Measurements from ENCODE around the gene PRIMA1. TPM values are rescaled to one million over a fixed set of nuclear protein-coding genes. Genes with fewer than 3 reads are reported as not detected.
A peak's percentile ranks its signal among the peaks of the same experiment; 100 is the strongest.

PRIMA1 gene
- total RNA-seq, 1 experiment from 2014 or later, result 2.3 TPM

DNA sequence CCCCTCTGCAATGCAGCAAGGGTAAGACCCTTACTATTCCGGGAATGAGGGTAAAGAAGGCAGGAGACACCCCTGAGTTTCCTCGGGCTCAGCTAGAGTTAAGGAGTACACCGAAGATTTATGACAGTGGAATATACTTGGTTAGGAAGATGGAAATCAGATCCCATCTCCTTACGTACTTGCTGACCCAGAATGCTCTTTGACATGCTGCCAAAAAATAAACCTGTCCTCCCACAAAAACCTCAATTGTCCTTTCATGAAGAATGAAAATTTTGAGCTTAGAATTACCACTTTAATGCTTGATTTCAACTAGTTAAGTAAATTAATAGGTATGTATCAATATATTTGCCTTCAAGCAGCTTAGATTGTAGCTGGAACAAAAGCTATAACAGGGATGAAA is 99.5 kb downstream of the PRIMA1 start:
- H2BK15ac ChIP-seq (ENCODE audit: low read depth, low read length), result no peak overlapping the region
- H4K8ac ChIP-seq (replicated peaks; ENCODE audit: insufficient read length, low read depth, low read length), result no peak overlapping the region
- peak overlapping the region; percentile 30 to 69; a peak in 4 of 5 replicates for H3K4me3 Mint-ChIP-seq
- no peak overlapping the region; the same call in 1 of the 2 replicates for H3K4ac ChIP-seq (ENCODE audit: low read depth, low read length)
- peak overlapping the region; percentile 50 for H3K4me2 ChIP-seq (ENCODE audit: insufficient read depth, insufficient read length, low read length)
- H3K27ac ChIP-seq (ENCODE audit: insufficient read length, low read depth, low read length), result peak overlapping the region; percentile 76
- H2AFZ ChIP-seq (ENCODE audit: low read length), result no peak overlapping the region
- H3K56ac ChIP-seq (ENCODE audit: insufficient read length, low read depth, low read length), result no peak overlapping the region
- H4K91ac ChIP-seq (ENCODE audit: insufficient read length, low read depth, low read length), result no peak overlapping the region
- H2BK12ac ChIP-seq (ENCODE audit: insufficient read length, low read depth, low read length), result no peak overlapping the region
- H2BK20ac ChIP-seq (ENCODE audit: low read depth, low read length, poor library complexity, severe bottlenecking), result no peak overlapping the region
- H2BK120ac ChIP-seq (ENCODE audit: low read depth, low read length, poor library complexity, severe bottlenecking), result no peak overlapping the region
- H3K79me1 ChIP-seq (ENCODE audit: insufficient read depth, low read depth, low read length, poor library complexity, severe bottlenecking), result no peaks in the 10 kb centered on the region
- WGBS (ENCODE audit: extremely low coverage, insufficient read length, low lambda C conversion rate), result no CpG with 5 or more reads among the region's 4 CpGs
- H3K9ac ChIP-seq (ENCODE audit: extremely low read depth, insufficient read length, low read length), result peak overlapping the region; percentile 9
- peaks cover 80 to 88% of the 10 kb centered on the region in 2 experiments for H3K4me1 Mint-ChIP-seq
- H3T11ph ChIP-seq (ENCODE audit: low read length), result no peak overlapping the region
- H3K27ac Mint-ChIP-seq, result peak overlapping the region; percentile 95 to 99 (median 95)
- TF ChIP-seq, protein P1, sequence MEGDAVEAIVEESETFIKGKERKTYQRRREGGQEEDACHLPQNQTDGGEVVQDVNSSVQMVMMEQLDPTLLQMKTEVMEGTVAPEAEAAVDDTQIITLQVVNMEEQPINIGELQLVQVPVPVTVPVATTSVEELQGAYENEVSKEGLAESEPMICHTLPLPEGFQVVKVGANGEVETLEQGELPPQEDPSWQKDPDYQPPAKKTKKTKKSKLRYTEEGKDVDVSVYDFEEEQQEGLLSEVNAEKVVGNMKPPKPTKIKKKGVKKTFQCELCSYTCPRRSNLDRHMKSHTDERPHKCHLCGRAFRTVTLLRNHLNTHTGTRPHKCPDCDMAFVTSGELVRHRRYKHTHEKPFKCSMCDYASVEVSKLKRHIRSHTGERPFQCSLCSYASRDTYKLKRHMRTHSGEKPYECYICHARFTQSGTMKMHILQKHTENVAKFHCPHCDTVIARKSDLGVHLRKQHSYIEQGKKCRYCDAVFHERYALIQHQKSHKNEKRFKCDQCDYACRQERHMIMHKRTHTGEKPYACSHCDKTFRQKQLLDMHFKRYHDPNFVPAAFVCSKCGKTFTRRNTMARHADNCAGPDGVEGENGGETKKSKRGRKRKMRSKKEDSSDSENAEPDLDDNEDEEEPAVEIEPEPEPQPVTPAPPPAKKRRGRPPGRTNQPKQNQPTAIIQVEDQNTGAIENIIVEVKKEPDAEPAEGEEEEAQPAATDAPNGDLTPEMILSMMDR (conservative IDR thresholded peaks at IDR 0.05), result no peak
- H4K20me1 ChIP-seq (ENCODE audit: control insufficient read depth, insufficient read depth, insufficient read length), result no peaks in the 10 kb centered on the region
- no peak for DNase-seq
- no peak overlapping the region for H3K23ac ChIP-seq (ENCODE audit: insufficient read length, low read depth, low read length)
- H2AK5ac ChIP-seq (ENCODE audit: insufficient read length, low read length), result no peak overlapping the region
- no peaks in the 10 kb centered on the region for H3K79me2 ChIP-seq (ENCODE audit: insufficient read depth, low read length)
- no peaks in the 10 kb centered on the region for H3K23me2 ChIP-seq (ENCODE audit: insufficient read length, low read depth, low read length, poor library complexity, severe bottlenecking)
- H2BK5ac ChIP-seq (ENCODE audit: insufficient read length, low read length), result no peak overlapping the region
- H3K27me3 Mint-ChIP-seq (ENCODE audit: low read depth), result no peaks in the 10 kb centered on the region
- no peak overlapping the region for H4K5ac ChIP-seq (ENCODE audit: insufficient read length, low read depth, low read length)
- peaks cover 31% of the 10 kb centered on the region for H3K4me1 ChIP-seq (ENCODE audit: insufficient read depth, low read length)
- H3K9me3 ChIP-seq (ENCODE audit: control insufficient read depth, low read depth, low read length), result no peaks in the 10 kb centered on the region
- H3K36me3 Mint-ChIP-seq (ENCODE audit: insufficient read depth in 1 of 3, low read depth in 3 of 3), result peaks cover 0 to 4% (median 2%) of the 10 kb centered on the region in 3 experiments; a peak in 5 of 7 replicates
- H3K18ac ChIP-seq (ENCODE audit: insufficient read length, low read depth, low read length), result peak overlapping the region; percentile 22
- no peaks in the 10 kb centered on the region for H3K9me3 Mint-ChIP-seq
- 0 out of 2 replicates have a peak overlapping the region, but pooled peaks have one; percentile 64 for H3K14ac ChIP-seq (ENCODE audit: insufficient read depth, low read length)
- no peaks in the 10 kb centered on the region for H3K27me3 ChIP-seq (ENCODE audit: insufficient read depth, low read length)

All from H9 (cell line).